Esophagus muscularis mucosa (tissue), 3 donors: ENCODE measurements around the gene CPNE8.

ENCODE experiments used
- EP300 ChIP-seq: sonication (generic); formaldehyde crosslinking; IDR thresholded peaks from one replicate; pipeline ENCODE4 v1.6.1; 2017; ENCODE audit warnings: antibody characterized with exemption
- POLR2AphosphoS5 ChIP-seq, 2 donors: sonication (generic); formaldehyde crosslinking; IDR thresholded peaks; one replicate each; pipeline ENCODE4 v1.6.1; 2017; ENCODE audit warnings: antibody characterized with exemption in 2 of 2

- no peak for TF ChIP-seq EP300
- TF ChIP-seq POLR2AphosphoS5 (IDR thresholded peaks at IDR 0.05): no peak
Observed at GRCh38 chr12:38817942-38818341, 87.4 kb downstream of the CPNE8 start.
